ENCODE data around the gene GNAI1. TPM values are rescaled to one million over a fixed set of nuclear protein-coding genes. Genes with fewer than 3 reads are reported as not detected.

Gene GNAI1
- total RNA-seq, 6 experiments from 2014 or later: 10.9 to 21.5 (median 16.5) TPM

- Histone ChIP-seq H3K27ac (no peak overlapping the region), H3K36me3 (peaks cover 0 to 4% (median 0%) of the 10 kb centered on the region in 4 donors), H3K9me3 (no peaks in the 10 kb centered on the region), H3K4me1 (no peaks in the 10 kb centered on the region), H3K4me3 (no peak overlapping the region), H3K27me3 (no peaks in the 10 kb centered on the region)
- DNase-seq (no peak), ATAC-seq (no peak)
- TF ChIP-seq CTCF (IDR thresholded peaks at IDR 0.05) (no peak), POLR2A (IDR thresholded peaks at IDR 0.05) (no peak)
- WGBS (ENCODE audit: insufficient coverage, low coverage, low lambda C conversion rate, missing lambda C conversion rate): 79% methylated on average over 2 of the region's 2 CpGs
- intact Hi-C loops (cut with DNase I): no loop called here
Measured at GRCh38 chr7:80197627-80198026, 63.0 kb downstream of the GNAI1 start.

- ATAC-seq (no peak), DNase-seq (no peak)
- TF ChIP-seq POLR2A (IDR thresholded peaks at IDR 0.05) (no peak), CTCF (IDR thresholded peaks at IDR 0.05) (no peak)
- Histone ChIP-seq H3K9me3 (no peaks in the 10 kb centered on the region), H3K36me3 (peaks cover 0 to 4% (median 0%) of the 10 kb centered on the region in 4 donors), H3K27me3 (no peaks in the 10 kb centered on the region), H3K27ac (no peak overlapping the region), H3K4me3 (no peak overlapping the region), H3K4me1 (no peaks in the 10 kb centered on the region)
- WGBS (ENCODE audit: insufficient coverage, low coverage, low lambda C conversion rate, missing lambda C conversion rate): 76% methylated on average over 5 of the region's 5 CpGs
- intact Hi-C loops (cut with DNase I): no loop called here
Measured at GRCh38 chr7:80199051-80199450, 64.4 kb downstream of the GNAI1 start.

- Histone ChIP-seq H3K4me3 (no peak overlapping the region), H3K27me3 (no peaks in the 10 kb centered on the region), H3K36me3 (no peaks in the 10 kb centered on the region), H3K4me1 (peaks cover 0 to 20% (median 8%) of the 10 kb centered on the region in 4 donors), H3K9me3 (no peaks in the 10 kb centered on the region), H3K27ac (no peak overlapping the region)
- TF ChIP-seq CTCF (IDR thresholded peaks at IDR 0.05) (no peak), POLR2A (IDR thresholded peaks at IDR 0.05) (no peak)
- 54% methylated on average over 3 of the region's 3 CpGs for WGBS (ENCODE audit: insufficient coverage, low coverage, low lambda C conversion rate, missing lambda C conversion rate)
- intact Hi-C loops (cut with DNase I): no loop called here
- no peak for ATAC-seq
- DNase-seq: no peak
Measured at GRCh38 chr7:80204454-80204853, 69.8 kb downstream of the GNAI1 start.

- no peak for TF ChIP-seq CTCF (IDR thresholded peaks at IDR 0.05)
- no peak for TF ChIP-seq POLR2A (IDR thresholded peaks at IDR 0.05)
- ATAC-seq: no peak
- Histone ChIP-seq H3K27ac (no peak overlapping the region), H3K36me3 (no peaks in the 10 kb centered on the region), H3K4me1 (peaks cover 0 to 21% (median 9%) of the 10 kb centered on the region in 4 donors), H3K27me3 (no peaks in the 10 kb centered on the region), H3K4me3 (no peak overlapping the region), H3K9me3 (no peaks in the 10 kb centered on the region)
- WGBS (ENCODE audit: insufficient coverage, low coverage, low lambda C conversion rate, missing lambda C conversion rate): 69% methylated on average over 1 of the region's 1 CpG
- intact Hi-C loops (cut with DNase I): no loop called here
- DNase-seq: no peak
Measured at GRCh38 chr7:80204919-80205318, 70.3 kb downstream of the GNAI1 start.

GRCh38 chr7:80206763-80207162 lies 72.1 kb downstream of the GNAI1 start:
- H3K27me3 ChIP-seq: no peaks in the 10 kb centered on the region
- no peak overlapping the region for H3K4me3 ChIP-seq
- DNase-seq (no peak), ATAC-seq (peak in 3 of 4 donors; percentile 31 to 49 (median 36))
- peaks cover 0 to 31% (median 14%) of the 10 kb centered on the region in 4 donors for H3K4me1 ChIP-seq
- TF ChIP-seq POLR2A (IDR thresholded peaks at IDR 0.05): no peak
- TF ChIP-seq CTCF (IDR thresholded peaks at IDR 0.05): peak; percentile 3 to 32 (median 12)
- H3K27ac ChIP-seq: peak overlapping the region in 1 of 3 donors; percentile 5
- H3K9me3 ChIP-seq: no peaks in the 10 kb centered on the region
- intact Hi-C loops (cut with DNase I): no loop called here
- H3K36me3 ChIP-seq: no peaks in the 10 kb centered on the region
- whole genome bisulfite sequencing (ENCODE audit: insufficient coverage, low coverage, low lambda C conversion rate, missing lambda C conversion rate): 86% methylated on average over 2 of the region's 2 CpGs

All from right lobe of liver (tissue), 6 donors.